A549 treated with Hydrocortisone at 1 μM for 4 hours (cell line): ENCODE measurements around the gene CHAD. TPM values are rescaled to one million over a fixed set of nuclear protein-coding genes. Genes with fewer than 3 reads are reported as not detected.

Source experiments
- total RNA-seq: library from RNA; stranded (reverse); fragments of 200-300 nt; extraction: Qiagen RNA extraction; gene quantifications from 5 replicates; pipeline ENCODE4 v1.2.3, GENCODE V29; 2022

Gene CHAD
- not detected in 5 replicates for total RNA-seq

GRCh38 chr17:50468304-50469207 is at the start of gene CHAD:
Gene CHAD (minus strand): TSS chr17:50468880. CDS start chr17:50468813, 67 bp downstream.

GRCh38 chr17:50507871-50508572 is 39.3 kb upstream of the CHAD start, which contains the start of gene MYCBPAP:
Gene MYCBPAP (plus strand): TSS chr17:50508439. CDS start chr17:50508675, 236 bp downstream.

GRCh38 chr17:50478391-50479381 is 10.0 kb upstream of the CHAD start, which contains the start of gene RSAD1:
Gene RSAD1 (plus strand): TSS chr17:50478860. CDS start chr17:50478885, 25 bp downstream.

GRCh38 chr17:50425682-50426471 is 42.8 kb downstream of the CHAD start, which contains the start of gene ACSF2:
Gene ACSF2 (plus strand): TSS chr17:50426218. CDS start chr17:50426262, 44 bp downstream.

Other genes starting within 250 kb of the CHAD start
- gene TMEM92, start 194.4 kb downstream of the CHAD start, total RNA-seq = 14.9 to 23.2 TPM (median 16.1 TPM) in 5 replicates
- gene XYLT2, start 122.8 kb downstream of the CHAD start, total RNA-seq = 17.9 to 22.2 TPM (median 21.9 TPM) in 5 replicates
- gene MRPL27, start 95.7 kb downstream of the CHAD start, total RNA-seq = 135 to 165 TPM (median 141 TPM) in 5 replicates
- 15.6 to 16.3 TPM (median 16.0 TPM) in 5 replicates for gene EME1, start 95.7 kb downstream of the CHAD start, total RNA-seq
- 230 to 265 TPM (median 238 TPM) in 5 replicates for gene LRRC59, start 71.4 kb downstream of the CHAD start, total RNA-seq
- gene ACSF2, start 42.7 kb downstream of the CHAD start, total RNA-seq = 10.9 to 16.3 TPM (median 12.8 TPM) in 5 replicates
- 29.5 to 34.2 TPM (median 31.0 TPM) in 5 replicates for gene RSAD1, start 10.0 kb upstream of the CHAD start, total RNA-seq
- gene MYCBPAP, start 39.6 kb upstream of the CHAD start, total RNA-seq = 0.45 to 0.63 TPM (median 0.60 TPM) in 5 replicates
- 0.14 to 0.33 TPM (median 0.22 TPM) in 5 replicates for gene EPN3, start 63.9 kb upstream of the CHAD start, total RNA-seq
- 72.8 to 84.0 TPM (median 79.6 TPM) in 5 replicates for gene SPATA20, start 78.3 kb upstream of the CHAD start, total RNA-seq
- gene CACNA1G, start 91.8 kb upstream of the CHAD start, total RNA-seq = 3.4 to 4.1 TPM (median 3.8 TPM) in 5 replicates
- 112 to 143 TPM (median 131 TPM) in 5 replicates for gene ABCC3, start 166.0 kb upstream of the CHAD start, total RNA-seq
- gene ANKRD40, start 239.0 kb upstream of the CHAD start, total RNA-seq = 45.7 to 54.7 TPM (median 48.8 TPM) in 5 replicates